GM19025 (cell line): ENCODE results near the gene FKBP5.
A peak's percentile ranks its signal among the peaks of the same experiment; 100 is the strongest.
"Not testable (repeated sequence)": the region's sequence is repeated elsewhere in the genome, so short reads cannot be mapped to it uniquely, and the experiment has no call there.

ENCODE experiments used
- ATAC-seq: cut with Tn5 transposase; IDR thresholded peaks from one replicate; pipeline ENCODE4 v1.9.1; 2021; ENCODE audit warnings: mild to moderate bottlenecking, low read depth, moderate library complexity; ENCODE audit not compliant: unreplicated experiment

The FKBP5 gene

DNA sequence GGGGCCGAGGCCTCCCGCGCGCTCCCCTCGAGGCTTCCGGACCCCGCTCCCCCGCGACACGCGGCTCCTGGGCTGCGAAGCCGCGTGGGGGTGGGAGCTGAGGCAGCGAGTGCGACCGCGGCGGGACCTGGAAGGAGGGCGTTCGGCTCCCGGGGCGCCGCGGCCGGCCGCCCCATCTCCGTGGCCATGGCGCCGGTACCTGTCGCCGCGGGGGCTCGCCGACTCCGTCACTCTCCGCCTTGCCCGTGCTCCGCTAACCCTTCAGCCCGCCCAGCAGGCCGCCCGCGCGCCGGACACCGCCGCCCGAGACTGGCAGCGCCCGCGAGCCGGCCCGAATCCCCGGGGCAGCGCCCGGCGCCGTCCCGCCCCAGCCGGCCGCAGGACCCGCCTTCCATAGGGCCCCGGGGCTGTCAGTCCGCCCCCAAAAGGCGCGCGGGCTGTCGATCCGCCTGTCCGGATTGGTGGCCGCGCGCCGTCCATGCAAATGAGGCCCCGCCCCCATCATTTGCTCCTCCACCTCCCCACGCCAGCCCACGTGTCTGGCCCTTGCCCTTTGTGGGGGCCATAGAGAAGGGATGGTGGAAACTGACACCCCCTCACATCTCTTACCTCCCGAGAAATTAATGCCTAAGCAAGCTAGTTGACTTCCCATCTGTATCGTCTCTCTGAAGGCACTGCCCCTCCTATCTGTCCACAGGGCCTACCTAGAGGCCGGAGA, at the start of gene FKBP5:
FKBP5 (minus strand) TSS at position 311 of the 718 bp plus-strand sequence. CDS start 46,091 bp downstream, outside the sequence.
- peak; percentile 90 for ATAC-seq

DNA sequence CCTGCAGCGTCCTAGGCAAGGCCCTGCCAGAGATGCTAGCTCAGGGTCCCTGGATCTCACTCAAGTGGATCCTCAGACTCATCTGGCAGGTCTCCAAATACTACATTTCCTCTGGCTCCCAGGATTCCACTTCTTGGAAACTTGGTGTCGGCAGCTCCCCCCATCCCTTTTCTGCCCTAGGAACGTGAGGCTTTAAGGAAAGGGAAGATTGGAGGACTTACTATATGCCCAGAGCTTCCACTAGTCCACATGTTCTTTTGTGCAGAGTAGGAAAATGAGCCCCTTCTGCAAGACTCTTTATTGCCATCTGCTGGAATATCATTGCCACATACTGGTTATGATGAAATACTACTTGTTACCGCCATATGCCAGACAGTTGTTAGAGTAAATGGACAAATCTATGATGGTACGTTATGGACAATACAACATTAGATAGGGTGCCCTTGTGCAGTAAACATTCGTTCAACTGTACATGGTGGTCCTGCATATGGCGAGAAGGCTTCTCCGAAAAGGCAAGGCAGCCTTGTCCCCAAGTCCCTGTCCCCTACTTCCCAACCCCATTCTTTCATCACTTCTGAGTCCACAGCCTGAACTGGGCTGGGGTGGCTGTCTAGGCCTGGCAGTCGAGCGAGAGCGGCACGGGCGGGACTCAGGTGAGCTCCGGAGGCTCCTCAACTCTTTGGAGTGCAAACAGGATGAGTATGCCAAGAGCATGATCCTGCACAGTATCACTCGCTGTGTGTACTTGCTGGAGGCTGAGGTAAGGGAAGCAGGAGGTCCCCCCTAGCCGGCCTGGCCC, 48.9 kb upstream of the FKBP5 start:
- no peak for ATAC-seq

DNA sequence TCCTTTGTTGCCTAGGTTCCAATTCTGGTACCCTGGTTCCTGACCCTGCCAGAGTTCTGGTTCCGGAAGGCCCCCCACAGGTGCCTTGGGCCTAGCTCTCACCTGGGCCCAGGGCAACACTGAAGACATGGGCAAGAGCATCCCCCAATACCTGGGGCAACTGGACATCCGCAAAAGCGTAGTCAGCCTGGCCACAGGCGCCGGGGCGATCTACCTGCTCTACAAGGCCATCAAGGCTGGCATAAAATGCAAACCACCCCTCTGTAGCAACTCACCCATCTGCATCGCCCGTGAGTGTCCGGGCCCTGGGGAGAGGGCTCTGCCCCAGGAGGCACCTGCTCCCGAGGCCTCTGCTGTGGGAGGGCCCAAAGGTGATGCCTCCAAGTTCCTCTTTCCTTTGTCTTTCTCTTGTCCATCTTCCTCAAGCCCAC, 48.3 kb upstream of the FKBP5 start, which contains the start of gene ARMC12:
ARMC12 (plus strand) TSS at position 51 of the 431 bp plus-strand sequence; CDS start at position 128, 77 bp downstream.
- ATAC-seq: no peak

DNA sequence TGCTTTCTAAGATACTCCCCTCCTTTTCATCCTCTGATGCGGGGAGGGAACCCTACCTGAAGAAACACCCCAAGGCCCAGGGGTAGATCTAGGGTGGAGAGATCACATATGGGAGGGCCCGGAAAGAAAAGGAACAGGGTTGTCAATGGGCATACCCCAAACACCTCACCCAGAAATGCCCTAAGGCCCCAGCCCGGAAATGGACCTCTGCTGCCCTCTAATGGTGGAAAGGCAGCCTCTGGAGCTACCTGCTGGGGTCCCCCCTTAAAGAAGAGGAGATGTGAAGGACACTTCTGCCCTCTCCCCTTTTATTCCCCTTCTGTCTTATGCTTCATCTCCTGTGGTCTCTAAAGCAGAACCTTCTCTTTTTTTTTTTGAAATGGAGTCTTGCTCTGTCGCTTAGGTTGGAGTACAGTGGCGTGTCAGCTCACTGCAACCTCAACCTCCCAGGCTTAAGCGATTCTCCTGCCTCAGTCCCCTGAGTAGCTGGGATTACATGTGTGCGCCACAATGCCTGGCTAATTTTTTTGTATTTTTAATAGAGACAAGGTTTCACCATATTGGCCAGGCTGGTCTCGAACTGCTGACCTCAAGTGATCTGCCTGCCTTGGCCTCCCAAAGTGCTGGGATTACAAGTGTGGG, 47.7 kb upstream of the FKBP5 start:
- no peak for ATAC-seq

DNA sequence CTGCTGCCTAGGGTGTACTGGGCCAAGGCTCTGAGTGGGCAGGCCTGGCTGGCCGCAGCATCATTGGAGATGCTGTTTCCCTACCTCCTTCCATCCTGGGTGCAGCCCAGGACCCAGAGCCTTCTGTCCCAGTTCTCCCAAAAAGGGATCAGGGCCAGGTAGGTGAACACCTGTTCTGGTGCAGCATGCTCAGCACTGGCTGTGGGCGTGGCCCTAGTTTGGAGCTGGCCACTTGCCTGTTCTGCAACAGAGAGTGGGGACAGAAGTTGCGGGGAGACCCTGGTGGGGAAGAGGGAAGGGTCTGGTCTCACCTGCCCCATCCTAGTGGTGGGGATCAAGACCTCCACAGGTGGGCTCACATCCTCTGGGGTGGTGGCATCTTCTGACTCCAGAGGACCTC, 46.7 kb upstream of the FKBP5 start:
- ATAC-seq: no peak

DNA sequence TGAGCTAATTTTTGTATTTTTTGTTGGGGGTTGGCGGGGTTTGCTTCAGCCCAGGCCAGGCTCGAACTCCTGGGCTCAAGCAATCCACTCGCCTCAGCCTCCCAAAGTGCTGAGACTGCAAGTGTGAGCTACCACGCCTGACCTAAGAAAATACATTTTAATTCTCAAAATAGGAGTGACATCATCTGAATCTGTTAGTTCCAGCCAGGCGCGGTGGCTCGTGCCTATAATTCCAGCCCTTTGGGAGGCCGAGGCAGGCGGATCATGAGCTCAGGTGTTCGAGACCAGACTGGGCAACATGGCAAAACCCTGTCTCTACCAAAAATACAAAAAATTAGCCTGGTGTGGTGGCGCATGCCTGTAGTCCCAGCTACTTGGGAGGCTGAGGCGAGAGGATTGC, 45.6 kb upstream of the FKBP5 start:
- not testable (repeated sequence) for ATAC-seq

DNA sequence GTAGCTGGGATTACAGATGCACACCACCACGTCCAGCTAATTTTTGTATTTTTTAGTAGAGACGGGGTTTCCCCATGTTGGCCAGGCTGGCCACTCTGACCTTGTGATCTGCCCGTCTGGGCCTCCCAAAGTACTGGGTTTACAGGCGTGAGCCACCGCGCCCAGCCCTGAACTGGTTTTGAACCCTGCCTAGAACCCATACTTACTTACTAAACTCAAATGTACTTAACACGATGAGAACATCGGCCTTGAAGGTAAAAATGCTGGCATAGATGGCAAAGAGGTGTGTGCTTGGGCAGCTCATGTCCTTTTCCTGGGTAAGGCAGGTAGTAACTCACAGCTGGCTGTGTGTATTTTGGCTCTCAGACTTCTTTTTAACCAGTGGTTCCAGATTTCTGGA, 44.9 kb upstream of the FKBP5 start:
- ATAC-seq: no peak

DNA sequence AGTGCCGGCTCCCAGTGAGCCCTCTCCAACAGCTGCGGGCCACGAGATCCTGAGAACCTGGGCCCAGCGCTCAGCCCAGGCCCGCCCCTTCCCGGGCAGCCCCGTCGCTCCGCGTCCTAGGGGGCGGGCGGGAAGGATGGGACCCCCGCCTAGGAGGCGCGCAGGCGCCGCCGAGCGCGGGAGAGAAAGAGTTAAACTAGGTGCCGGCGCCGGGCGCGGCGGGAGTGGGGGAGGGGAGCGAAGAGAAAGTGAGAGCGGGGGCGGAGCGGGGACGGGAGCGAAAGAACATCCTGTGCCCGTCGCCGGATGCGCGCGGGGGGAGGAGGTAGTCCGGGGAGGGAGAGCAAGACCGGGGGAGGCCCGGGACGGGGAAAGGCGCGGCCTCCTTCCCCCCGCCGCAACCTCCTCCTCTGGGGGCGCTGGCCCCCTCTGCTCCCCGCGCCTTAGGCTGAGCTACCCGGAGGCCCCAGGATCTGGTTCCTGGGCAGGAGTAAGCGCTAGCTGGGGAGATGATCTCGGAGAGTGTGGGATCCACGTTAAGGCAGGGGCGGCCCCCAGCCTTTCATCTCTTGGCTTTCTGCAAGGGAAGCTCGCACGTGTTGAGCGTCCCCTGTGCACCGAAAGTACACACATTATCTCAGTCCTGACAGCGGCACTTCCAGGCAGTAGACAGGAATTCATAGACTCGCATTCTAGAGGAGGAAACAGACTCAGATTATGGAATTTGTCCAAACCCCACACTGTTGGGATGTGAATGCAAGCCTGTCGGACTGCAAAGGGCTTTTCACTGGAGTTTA, 43.2 kb upstream of the FKBP5 start:
- ATAC-seq: peak; percentile 44

DNA sequence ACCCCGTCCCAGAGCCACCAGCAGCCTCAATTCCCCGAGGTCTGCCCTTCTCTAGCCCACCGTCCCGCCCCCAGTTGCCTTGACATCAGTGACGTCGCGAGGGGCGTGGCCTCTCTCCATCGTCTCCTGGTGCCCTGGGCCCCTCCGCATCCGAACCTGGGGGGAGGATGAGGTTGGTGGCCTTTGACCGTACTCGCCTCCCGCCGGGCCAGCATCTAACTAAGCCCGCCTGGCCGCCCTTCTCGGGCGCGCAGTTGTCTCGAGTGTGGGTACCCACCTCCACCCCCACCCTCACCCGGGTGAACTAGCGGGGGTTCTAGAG, 42.7 kb upstream of the FKBP5 start:
- ATAC-seq: peak; percentile 42

DNA sequence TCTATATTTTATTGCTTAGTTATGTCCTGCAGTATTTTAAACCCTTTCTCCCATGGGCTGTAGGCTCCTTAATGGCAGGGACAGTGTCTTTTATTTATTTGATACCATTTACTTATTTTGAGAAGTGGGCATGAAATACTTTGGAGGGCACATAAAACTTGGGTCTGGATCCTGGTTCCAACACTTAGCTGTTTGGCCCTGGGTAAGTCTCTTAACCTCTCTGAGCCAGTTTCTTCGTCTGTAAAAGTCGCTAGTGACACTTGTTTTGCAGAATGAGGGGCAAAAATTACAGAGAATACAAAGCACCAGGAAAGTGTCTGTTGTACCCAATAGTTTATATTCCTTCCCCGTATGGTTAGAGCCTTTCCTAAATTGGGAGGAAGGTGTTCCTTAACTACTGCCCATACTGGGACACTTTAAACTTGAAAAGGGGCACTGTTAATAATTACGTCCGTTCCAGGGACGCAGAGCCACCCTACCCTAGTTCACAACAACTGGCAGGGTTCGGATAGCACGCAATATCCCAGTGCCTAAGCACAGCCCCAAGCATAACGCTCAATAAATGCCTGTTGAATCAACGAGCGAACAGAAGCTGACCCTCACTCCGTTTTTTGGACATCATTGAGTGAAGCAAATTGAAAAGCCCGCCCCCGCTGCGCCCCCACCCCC, 42.2 kb upstream of the FKBP5 start:
- ATAC-seq: no peak

DNA sequence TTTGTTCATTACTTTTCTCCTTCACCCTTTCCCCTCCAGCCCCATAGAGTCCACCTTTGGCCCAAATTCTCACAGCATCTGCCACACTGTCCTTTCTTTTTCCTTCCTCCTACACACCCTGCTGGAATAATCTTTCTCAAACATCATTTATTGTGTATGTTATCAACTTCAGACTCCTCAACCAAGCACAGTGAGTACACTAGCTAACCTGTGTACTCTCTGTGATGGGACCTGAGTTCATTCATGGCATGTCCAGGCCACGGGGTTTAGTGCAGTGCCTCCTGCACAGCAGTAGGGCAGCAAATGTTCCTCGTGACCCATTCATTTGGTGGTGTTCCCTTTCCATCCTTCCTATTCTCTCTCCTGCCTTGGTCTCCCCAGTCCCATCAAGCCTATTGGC, 41.0 kb upstream of the FKBP5 start:
- no peak for ATAC-seq

DNA sequence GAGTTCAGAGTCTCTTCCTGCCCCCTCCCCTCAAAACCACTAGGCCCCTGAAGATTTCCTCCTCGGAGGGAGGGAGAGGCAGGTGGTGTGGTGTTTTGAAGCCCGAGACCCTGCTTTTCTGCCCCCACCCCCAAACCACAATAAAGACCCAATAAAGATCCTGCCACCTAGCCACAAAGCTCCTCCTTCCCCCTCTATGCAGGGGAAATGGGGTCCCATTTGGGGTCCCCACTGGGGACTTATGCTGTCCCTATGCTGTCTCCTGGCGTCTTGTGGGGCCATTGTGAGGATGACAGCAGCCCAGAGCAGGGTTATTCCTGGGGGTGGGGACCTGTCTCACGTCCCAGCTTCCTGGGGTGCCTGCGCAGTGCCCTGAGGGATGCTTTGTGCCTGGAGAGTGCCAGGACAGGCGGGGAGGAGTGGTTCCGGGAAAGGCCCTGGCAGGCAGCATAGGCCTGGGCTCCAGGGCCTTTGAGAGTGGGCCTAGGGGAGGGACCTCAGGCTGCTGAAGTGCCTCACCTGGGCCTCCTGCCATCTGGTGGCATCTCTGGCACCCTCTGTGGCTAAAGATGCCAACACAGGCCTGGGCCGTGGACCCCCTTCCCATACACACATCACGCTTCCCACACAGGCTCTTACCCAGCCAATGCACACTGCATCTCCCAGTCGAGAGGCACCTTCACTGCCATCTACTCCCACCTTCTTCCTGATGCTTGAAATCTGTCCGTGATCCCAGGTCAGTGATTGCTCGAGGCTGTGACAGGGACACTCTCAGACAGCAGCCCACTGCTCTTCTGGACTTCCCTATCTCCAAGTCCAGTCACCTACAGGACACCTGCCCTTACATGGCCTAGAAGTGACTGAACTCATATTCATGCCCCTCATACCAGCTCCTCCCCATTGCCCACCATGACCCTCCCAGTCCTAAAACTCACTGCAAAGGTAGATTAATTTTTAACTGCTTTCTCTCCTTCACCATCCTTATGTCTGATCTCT, 40.3 kb upstream of the FKBP5 start:
- ATAC-seq: no peak

DNA sequence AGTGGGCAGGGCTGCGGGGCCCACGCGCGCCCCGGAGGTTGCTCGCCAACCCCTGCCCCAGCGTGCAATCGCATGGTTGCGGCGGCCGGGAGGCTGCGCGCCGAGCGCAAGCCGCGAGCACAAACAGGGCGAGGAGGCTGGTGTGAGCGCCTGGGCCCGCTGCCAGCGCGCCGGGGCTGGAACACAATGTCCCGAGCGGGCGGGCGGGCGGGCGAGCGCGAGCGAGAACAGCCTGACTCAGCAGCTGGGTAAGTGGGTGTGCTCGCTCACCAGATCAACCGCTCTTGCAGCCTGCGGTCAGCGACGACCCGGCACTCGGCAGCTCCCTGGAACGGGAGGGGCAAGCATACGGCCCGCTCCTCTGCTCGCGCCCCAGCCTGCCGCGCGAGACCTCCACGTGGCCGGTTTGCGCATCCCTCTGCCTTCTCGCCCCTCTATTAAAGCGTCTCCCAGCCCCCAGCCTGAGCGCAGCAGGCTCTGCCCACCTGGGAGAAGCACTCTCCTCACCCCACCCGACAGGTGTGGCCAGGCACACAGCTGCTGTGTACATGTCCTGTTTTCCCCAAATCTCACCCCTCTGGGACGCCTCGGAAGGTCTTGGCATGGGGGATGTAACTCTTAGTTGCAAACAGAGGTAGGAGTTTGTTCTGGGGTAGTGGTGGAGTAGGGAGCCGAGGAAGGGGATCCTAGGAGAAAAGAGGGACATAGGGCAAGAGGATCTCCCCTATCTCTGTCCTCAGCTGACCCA, 39.4 kb upstream of the FKBP5 start:
- peak; percentile 34 for ATAC-seq

DNA sequence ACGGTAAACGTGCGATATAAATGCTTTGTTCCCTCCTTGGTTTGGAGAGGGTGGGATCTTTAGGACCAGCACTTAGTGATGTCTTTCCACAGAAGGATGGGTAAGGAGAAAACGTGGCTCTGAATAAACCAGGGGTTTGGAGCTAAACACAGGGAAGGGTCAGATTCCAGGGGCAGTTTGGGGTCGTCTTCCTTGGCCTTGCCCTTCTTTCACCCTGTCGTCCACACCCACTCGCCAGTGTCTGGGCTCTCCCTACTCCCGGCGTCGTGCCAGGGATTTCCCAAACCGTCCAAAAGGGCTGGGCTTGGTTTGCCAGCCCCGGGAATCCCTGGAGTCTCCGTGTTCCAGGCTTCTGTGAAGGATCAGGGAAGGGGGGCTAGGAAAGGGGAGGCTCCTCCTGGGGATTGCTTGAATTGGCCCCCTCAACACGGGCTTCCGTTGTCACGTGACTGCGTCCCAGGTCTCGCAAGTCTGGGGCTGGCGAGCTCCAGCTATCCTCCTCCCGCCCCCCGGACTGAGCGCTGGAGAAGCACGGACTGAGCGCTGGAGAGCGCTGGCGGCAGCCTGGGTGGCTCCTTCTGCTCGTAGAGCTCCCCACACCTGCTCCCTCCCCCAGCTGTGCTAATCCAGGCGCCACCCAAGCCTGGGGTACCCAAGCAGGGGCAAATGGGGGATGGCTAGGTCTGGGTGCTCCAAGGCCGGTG, 38.7 kb upstream of the FKBP5 start:
- ATAC-seq: peak; percentile 7

DNA sequence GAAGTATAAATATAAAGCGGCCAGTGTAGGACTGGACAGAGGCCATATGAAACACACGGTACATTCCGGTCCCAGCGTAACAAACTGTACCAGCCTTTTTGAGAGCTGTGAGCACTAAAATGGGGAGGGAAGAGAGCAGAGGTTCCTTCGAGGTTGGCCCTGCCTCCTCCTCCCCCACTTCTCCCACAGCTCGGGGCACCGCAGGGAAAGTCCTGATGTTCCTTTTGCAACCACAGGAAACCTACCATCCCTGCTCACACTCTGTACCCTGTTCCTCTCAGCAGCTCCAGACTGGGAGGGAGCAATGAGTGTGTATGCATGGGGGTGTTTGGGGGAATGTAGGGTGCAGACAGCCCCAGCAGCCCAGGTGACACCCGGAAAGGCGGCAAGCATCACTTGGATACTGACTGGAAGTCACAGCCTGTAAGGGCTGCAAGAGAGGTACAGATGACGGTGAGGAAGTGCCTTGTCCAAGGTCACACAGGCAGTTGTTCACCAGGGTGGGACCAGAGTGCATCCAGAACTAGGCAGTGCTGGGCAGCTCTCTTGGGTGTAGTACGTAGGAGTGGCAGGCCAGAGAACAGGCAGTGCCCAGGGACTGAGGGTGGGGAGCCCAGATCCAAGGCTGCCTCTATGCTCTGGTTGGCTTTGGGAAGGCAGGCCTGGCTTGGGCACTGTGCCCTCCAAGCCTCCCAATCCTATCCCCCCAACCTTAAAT, 37.2 kb upstream of the FKBP5 start:
- no peak for ATAC-seq

DNA sequence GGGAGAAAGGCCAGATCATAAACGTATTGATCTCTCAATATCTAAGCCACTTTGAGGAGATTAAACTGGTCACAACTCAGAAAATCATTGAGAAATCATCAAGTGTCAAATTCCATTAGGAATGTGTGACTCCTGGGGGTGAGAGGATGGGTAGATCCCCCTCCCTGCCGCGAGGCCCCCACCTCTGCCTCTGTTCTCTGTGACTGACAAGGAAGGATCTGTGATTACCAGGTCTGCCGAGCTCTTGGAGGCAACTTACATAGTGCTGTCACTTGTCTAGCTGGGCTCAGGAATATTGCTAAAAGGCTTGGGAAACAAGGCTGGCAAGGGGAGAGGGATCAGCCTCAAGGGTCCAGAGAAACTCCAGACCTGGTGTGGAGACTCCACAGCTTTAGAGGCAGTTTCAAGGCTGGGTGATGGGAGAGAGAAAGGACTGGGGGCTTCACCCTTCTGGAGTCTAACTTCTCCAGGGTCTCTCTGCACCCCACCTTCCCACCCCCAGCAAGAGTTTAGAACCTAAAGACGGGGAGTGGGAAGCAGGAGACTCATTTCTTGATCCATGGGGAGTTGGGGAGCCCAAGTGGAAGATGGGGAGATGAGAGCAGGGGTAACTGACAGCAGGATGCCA, 36.5 kb upstream of the FKBP5 start:
- no peak for ATAC-seq

DNA sequence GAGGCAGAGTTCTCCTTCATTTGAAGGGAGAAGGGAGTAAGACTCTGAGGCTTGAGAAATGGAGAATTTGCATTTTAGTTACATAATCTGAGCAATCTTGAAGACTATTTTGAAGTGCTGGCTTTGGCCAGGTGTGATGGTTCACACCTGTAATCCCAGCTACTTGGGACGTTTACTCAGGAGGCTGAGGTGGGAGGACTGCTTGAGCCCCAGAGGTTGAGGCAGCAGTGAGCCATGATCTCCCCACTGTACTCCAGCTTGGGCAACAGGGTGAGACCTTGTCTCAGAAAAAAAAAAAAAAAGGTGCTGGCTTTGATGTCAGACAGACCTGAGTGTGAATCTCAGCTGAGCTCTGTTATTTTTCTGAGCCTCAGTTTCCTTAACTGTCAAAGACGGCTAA, 35.8 kb upstream of the FKBP5 start:
- no peak for ATAC-seq
